Chondrocyte (in vitro differentiated cells): ENCODE data around the gene UBE2R2. TPM values are rescaled to one million over a fixed set of nuclear protein-coding genes. Genes with fewer than 3 reads are reported as not detected.
"Not testable (repeated sequence)": the region's sequence is repeated elsewhere in the genome, so short reads cannot be mapped to it uniquely, and the experiment has no call there.

Experiments
- DNase-seq: peaks from one replicate; pipeline ENCODE4 v3.0.0; 2021; ENCODE audit warnings: mixed read lengths, low spot score
- H3K27ac Mint-ChIP-seq: one replicate; pipeline ENCODE4 v1.8.0; 2021; ENCODE audit warnings: mild to moderate bottlenecking, moderate library complexity, mixed read lengths; ENCODE audit not compliant: unreplicated experiment
- H3K27me3 Mint-ChIP-seq: 2 replicates; pipeline ENCODE4 v1.8.0; 2021; ENCODE audit warnings: low read depth, mixed read lengths
- H3K36me3 Mint-ChIP-seq: 2 replicates; pipeline ENCODE4 v1.8.0; 2021; ENCODE audit warnings: low read depth, mixed read lengths
- H3K4me1 Mint-ChIP-seq: 2 replicates; pipeline ENCODE4 v1.8.0; 2021; ENCODE audit warnings: low read depth, mild to moderate bottlenecking, mixed read lengths
- H3K4me3 Mint-ChIP-seq: one replicate; pipeline ENCODE4 v1.8.0; 2021; ENCODE audit warnings: mild to moderate bottlenecking, moderate library complexity, mixed read lengths; ENCODE audit not compliant: unreplicated experiment
- H3K9me3 Mint-ChIP-seq: 2 replicates; pipeline ENCODE4 v1.8.0; 2021; ENCODE audit warnings: low read depth, mixed read lengths
- total RNA-seq: library from RNA; stranded (reverse); gene quantifications from 3 replicates; pipeline ENCODE4 v1.2.1, GENCODE V29; 2021
- TF ChIP-seq, protein P1 (sequence below): fragments of 200-600 bp; sonication (generic); IDR thresholded peaks from 2 replicates; pipeline ENCODE4 v1.5.0; 2021; ENCODE audit warnings: antibody characterized with exemption, mild to moderate bottlenecking, moderate library complexity

The UBE2R2 gene
- total RNA-seq, 1 donor from 2014 or later: 48.8 TPM

DNA sequence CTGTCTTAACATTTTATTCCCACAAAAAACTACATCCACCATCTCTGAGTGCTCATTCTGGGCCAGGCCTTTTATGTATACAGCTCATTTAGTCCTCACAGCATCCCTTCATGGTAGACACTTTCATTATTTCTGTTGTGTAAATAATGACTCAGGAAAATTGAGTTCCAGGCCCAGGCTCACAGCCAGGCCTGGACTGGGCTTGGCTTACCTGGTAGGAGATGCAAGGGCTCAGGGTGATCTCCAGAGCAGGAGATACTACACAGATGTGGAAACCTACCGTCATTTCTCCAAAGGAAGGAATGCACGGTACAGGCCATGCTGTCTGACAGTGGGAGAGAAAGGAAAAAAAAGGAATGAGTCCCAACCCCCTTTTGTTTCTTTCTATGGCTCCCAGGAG is 9.8 kb upstream of the UBE2R2 start:
- H3K27me3 Mint-ChIP-seq: not testable (repeated sequence)

DNA sequence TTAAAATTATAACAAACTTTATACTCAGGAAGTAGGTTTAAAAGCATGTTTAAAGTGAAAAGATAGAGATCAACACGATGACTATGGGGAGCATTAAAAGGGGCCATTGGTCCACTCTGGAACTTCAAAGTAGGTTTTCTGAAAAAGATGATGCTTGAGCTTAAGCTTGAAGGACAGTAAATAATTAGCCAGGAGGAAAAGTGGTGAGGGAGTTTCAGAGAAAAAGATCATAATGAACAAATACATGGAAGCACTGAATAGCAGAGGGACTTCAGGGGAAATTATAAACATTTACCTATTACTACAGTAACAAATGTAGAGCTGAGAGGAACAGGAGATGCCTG is 8.0 kb upstream of the UBE2R2 start:
- DNase-seq, H3K36me3 Mint-ChIP-seq, H3K27me3 Mint-ChIP-seq, H3K4me3 Mint-ChIP-seq, H3K27ac Mint-ChIP-seq, H3K9me3 Mint-ChIP-seq: not testable (repeated sequence)
- peaks cover 15% of the 10 kb centered on the region for H3K4me1 Mint-ChIP-seq

More for the DNA sequence above, 9.8 kb upstream of the UBE2R2 start:
- H3K27ac Mint-ChIP-seq, DNase-seq, H3K4me3 Mint-ChIP-seq, H3K9me3 Mint-ChIP-seq, H3K36me3 Mint-ChIP-seq, H3K4me1 Mint-ChIP-seq: not testable (repeated sequence)

DNA sequence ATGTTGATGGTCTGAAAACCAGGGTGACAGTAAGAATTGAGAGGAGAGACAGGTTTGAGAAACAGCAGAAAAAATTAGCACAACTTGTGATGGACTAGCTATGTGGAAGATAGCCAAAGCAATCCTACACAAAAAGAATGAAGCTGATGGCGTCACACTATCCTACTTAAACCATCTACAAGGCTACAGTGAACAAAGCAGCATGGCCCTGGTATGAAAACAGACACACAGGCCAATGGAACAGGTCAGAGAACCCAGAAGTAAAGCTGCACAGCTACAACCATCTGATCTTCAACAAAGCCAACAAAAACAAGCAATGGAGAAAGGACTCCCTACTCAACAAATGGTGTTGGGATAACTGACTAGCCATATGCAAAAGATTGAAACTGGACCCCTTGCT is 7.5 kb upstream of the UBE2R2 start:
- TF ChIP-seq, protein P1, sequence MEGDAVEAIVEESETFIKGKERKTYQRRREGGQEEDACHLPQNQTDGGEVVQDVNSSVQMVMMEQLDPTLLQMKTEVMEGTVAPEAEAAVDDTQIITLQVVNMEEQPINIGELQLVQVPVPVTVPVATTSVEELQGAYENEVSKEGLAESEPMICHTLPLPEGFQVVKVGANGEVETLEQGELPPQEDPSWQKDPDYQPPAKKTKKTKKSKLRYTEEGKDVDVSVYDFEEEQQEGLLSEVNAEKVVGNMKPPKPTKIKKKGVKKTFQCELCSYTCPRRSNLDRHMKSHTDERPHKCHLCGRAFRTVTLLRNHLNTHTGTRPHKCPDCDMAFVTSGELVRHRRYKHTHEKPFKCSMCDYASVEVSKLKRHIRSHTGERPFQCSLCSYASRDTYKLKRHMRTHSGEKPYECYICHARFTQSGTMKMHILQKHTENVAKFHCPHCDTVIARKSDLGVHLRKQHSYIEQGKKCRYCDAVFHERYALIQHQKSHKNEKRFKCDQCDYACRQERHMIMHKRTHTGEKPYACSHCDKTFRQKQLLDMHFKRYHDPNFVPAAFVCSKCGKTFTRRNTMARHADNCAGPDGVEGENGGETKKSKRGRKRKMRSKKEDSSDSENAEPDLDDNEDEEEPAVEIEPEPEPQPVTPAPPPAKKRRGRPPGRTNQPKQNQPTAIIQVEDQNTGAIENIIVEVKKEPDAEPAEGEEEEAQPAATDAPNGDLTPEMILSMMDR: no peak
- no peak for DNase-seq
- Mint-ChIP-seq H3K36me3 (no peaks in the 10 kb centered on the region), H3K4me1 (peaks cover 21% of the 10 kb centered on the region), H3K4me3 (no peak overlapping the region), H3K9me3 (no peaks in the 10 kb centered on the region), H3K27ac (no peak overlapping the region), H3K27me3 (no peaks in the 10 kb centered on the region)

DNA sequence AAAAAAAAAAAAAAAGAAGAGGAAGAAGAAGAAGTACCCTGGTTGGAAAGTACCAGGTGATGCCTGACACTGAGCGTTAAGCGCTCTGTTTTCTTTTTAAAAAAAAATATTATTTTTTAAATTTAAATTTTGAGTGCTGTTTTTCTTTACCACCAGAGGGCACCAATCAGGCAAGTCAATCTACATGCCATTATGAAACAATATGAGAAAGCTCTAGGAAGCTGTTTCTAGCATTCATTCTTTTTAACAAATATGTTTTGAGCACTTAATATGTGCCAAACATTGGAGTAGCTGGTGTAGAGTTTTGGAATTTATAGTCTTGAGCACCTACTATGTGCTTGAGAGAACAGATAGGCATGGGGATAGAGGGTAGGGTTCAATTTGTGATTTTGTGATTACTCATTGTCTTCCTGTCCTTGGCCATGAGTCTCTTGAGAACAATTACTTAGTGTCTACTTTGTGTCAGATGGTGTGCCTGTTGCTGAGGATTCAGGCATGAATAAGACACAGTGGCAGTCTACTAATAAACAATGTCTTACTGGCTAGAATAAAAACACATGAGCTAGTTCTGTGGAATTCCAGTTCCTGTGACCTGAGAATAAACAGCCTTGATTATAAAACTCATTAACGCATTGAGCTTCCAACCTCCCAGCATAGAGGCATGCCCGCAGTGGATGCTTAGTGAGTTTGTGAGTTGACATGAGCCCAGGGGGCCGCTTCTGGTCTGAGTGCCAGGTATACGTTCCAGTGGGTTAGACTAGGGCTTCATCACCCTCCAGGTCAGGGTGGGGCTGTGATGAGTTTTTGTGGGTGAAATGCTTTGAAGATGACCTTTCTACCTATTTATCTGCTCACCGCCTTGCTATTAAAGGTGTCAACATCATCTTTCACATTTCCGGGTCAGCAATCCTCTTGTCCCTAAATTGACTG is 3.0 kb upstream of the UBE2R2 start:
- peaks cover 38% of the 10 kb centered on the region for H3K4me1 Mint-ChIP-seq
- H3K27ac Mint-ChIP-seq: peak overlapping the region; percentile 50
- no peak overlapping the region for H3K4me3 Mint-ChIP-seq
- no peak for DNase-seq
- H3K27me3 Mint-ChIP-seq: no peaks in the 10 kb centered on the region
- H3K36me3 Mint-ChIP-seq: peaks cover 1% of the 10 kb centered on the region
- TF ChIP-seq, protein P1: peak; percentile 90
- H3K9me3 Mint-ChIP-seq: no peaks in the 10 kb centered on the region

DNA sequence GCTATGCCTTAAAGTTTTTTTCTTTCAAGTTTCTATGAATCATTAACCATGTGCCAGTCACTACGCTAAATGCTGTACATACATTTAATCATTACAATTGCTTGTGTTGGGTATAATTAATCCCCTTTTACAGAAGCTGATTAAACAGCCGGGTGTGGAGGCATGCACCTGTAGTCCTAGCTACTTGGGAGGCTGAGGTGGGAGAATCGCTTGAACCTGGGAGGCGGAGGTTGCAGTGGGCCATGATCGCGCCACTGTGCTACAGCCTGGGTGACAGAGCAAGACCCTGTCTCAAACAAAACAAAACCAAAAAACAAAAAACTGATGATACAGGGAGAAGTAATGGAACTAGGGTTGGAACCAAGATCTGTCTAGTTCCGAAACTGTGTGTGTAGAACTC is 1.2 kb upstream of the UBE2R2 start:
- H3K9me3 Mint-ChIP-seq: no peaks in the 10 kb centered on the region
- no peak for DNase-seq
- H3K36me3 Mint-ChIP-seq: peaks cover 1% of the 10 kb centered on the region
- TF ChIP-seq, protein P1: no peak
- no peak overlapping the region for H3K27ac Mint-ChIP-seq
- H3K4me3 Mint-ChIP-seq: no peak overlapping the region
- no peaks in the 10 kb centered on the region for H3K27me3 Mint-ChIP-seq
- peaks cover 48% of the 10 kb centered on the region for H3K4me1 Mint-ChIP-seq

DNA sequence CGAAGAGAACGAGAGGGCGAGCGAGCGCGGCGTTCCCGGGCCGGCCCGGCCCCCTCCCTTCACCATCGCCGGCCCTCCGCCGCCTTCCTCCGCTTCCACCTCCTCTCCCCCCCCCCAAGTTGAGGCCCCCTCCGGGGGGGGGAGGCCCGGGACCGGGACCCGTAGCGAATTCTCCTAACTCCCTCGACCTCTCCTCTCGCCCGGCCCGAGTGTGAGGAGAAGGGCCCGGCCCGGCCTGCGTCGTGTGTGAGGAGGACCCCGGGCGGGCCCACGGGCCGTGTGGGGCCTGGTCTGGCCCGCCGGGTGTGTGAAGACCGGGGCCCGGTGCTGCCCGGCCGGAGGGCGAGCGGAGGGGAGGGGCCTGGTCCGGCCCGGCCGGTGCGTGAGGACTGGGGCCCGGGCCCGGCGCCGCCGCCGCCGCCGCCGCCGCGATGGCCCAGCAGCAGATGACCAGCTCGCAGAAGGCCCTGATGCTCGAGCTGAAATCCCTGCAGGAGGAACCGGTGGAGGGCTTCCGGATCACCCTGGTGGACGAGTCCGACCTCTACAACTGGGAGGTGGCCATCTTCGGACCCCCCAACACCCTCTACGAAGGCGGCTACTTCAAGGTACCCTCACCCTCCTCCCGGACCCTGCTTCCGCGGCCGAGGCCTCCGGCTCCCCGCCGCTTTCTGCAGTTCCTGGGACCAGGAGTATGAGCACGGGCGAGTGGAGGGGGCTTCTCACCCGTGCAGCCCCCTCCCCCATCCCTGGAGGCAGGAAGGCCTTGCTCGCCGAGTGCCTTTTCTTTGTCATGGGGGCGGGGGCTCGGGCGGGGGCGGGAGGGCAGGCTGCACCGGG is 587 bp downstream of the UBE2R2 start:
- H3K9me3 Mint-ChIP-seq: no peaks in the 10 kb centered on the region
- TF ChIP-seq, protein P1: peak; percentile 62
- no peaks in the 10 kb centered on the region for H3K27me3 Mint-ChIP-seq
- H3K27ac Mint-ChIP-seq: peak overlapping the region; percentile 86
- peaks cover 57% of the 10 kb centered on the region for H3K4me1 Mint-ChIP-seq
- peak overlapping the region; percentile 88 for H3K4me3 Mint-ChIP-seq
- DNase-seq: no peak
- peaks cover 1% of the 10 kb centered on the region for H3K36me3 Mint-ChIP-seq
